Breast epithelium (tissue), 3 donors: ENCODE measurements around the gene FOLR2.

Experiments
- POLR2A ChIP-seq: fragments of 450-650 bp; IDR thresholded peaks from one replicate; pipeline ENCODE4 v1.6.1; 2016; ENCODE audit warnings: antibody characterized with exemption, mild to moderate bottlenecking, moderate library complexity
- TF ChIP-seq, protein P1 (sequence below), 3 donors: fragments of 450-650 bp; IDR thresholded peaks; one replicate each; pipeline ENCODE4 v1.5.1; 2016 to 2017; ENCODE audit warnings: antibody characterized with exemption in 3 of 3, mild to moderate bottlenecking in 3 of 3, moderate library complexity in 3 of 3

DNA sequence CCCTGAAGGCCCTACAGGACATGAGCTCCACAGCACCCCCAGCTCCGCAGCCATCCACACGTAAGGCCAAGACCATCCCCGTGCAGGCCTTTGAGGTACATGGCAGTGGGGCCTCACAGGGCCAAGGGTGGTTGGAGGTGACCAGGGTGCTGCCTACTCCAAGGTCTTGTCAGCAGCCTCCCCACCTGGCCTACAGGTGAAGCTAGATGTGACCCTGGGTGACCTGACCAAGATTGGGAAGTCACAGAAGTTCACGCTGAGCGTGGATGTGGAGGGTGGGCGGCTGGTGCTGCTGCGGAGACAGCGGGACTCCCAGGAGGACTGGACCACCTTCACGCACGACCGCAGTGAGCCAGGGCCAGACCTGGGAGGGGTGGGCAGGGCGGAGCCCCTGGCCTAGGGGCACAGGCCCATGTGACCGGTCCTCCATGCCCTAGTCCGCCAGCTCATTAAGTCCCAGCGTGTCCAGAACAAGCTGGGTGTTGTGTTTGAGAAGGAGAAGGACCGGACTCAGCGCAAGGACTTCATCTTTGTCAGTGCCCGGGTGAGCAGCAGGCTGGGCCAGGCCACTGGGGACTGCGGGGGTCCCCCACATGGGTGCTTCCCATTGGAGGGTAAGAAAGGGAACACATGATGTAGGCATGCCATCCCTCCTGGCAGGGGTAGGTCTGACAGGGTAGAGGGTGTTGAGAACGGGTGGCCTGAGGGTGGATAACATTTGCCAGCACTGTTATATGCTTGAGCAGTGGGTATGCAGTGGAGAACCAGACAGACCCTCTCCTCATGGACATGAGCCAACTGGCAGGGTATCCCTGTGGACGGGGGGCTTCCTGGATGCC, 13.6 kb downstream of the FOLR2 start:
- no peak for TF ChIP-seq POLR2A
- TF ChIP-seq, protein P1, sequence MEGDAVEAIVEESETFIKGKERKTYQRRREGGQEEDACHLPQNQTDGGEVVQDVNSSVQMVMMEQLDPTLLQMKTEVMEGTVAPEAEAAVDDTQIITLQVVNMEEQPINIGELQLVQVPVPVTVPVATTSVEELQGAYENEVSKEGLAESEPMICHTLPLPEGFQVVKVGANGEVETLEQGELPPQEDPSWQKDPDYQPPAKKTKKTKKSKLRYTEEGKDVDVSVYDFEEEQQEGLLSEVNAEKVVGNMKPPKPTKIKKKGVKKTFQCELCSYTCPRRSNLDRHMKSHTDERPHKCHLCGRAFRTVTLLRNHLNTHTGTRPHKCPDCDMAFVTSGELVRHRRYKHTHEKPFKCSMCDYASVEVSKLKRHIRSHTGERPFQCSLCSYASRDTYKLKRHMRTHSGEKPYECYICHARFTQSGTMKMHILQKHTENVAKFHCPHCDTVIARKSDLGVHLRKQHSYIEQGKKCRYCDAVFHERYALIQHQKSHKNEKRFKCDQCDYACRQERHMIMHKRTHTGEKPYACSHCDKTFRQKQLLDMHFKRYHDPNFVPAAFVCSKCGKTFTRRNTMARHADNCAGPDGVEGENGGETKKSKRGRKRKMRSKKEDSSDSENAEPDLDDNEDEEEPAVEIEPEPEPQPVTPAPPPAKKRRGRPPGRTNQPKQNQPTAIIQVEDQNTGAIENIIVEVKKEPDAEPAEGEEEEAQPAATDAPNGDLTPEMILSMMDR (IDR thresholded peaks at IDR 0.05) = no peak
